ENCODE data around the gene SNX22. TPM values are rescaled to one million over a fixed set of nuclear protein-coding genes. Genes with fewer than 3 reads are reported as not detected.

Gene SNX22
- total and polyA plus RNA-seq, 4 donors: 2.2 to 37.4 (median 3.1) TPM

DNA sequence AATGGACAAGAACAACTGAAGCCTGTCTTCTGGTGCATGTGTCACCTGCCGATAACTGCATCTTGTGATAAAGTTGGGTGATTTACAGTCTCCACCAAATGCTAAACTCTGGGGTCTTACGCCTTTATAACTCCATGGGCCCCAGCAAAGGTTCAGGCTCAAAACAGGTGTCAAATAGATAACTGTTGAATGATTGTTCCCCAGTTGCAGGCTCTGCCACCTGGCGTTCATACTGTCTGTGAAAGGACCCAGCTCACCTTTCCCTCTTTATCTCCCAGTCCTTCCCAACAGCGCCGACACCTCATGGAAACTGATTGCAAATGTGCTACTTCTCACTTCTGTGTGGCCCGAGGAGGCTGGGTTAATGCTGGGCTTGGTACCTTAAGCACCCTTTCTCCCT lies 8.3 kb upstream of the SNX22 start:
- Histone ChIP-seq H3K9ac (ENCODE audit: low read depth in 1 of 2, low read length in 2 of 2) (no peak overlapping the region), H3K9me3 (ENCODE audit: control insufficient read depth in 4 of 4, low read length in 3 of 4) (no peaks in the 10 kb centered on the region), H3K27ac (ENCODE audit: low read depth in 1 of 2, low read length in 2 of 2) (no peak overlapping the region), H3K4me3 (ENCODE audit: low read depth in 1 of 3, low read length in 3 of 3) (no peak overlapping the region), H3K27me3 (ENCODE audit: control insufficient read depth in 4 of 4, insufficient read depth in 4 of 4, low read length in 3 of 4) (no peaks in the 10 kb centered on the region), H3K4me1 (ENCODE audit: control insufficient read depth in 4 of 4, insufficient read depth in 4 of 4, low read length in 3 of 4) (no peaks in the 10 kb centered on the region), H3K36me3 (ENCODE audit: control insufficient read depth in 4 of 4, insufficient read depth in 3 of 4, low read depth in 1 of 4, low read length in 3 of 4) (peaks cover 3 to 50% (median 19%) of the 10 kb centered on the region in 4 donors)
- no peak for DNase-seq (ENCODE audit: low spot score)
- TF ChIP-seq, protein P1, sequence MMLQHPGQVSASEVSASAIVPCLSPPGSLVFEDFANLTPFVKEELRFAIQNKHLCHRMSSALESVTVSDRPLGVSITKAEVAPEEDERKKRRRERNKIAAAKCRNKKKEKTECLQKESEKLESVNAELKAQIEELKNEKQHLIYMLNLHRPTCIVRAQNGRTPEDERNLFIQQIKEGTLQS (IDR thresholded peaks at IDR 0.05): no peak
- TF ChIP-seq RAD21 (IDR thresholded peaks at IDR 0.05) (no peak), RXRA (IDR thresholded peaks at IDR 0.05) (no peak), FOXA1 (IDR thresholded peaks at IDR 0.05) (no peak), SP1 (IDR thresholded peaks at IDR 0.05) (no peak), JUND (IDR thresholded peaks at IDR 0.05) (no peak), FOXA2 (IDR thresholded peaks at IDR 0.05) (no peak), ZBTB33 (IDR thresholded peaks at IDR 0.05) (no peak), HNF4A (conservative IDR thresholded peaks at IDR 0.05) (no peak), YY1 (IDR thresholded peaks at IDR 0.05) (no peak), EGR1 (IDR thresholded peaks at IDR 0.05; ENCODE audit: low read depth in 2 of 2) (no peak), HNF4G (IDR thresholded peaks at IDR 0.05) (no peak), TAF1 (conservative IDR thresholded peaks at IDR 0.05) (no peak), CTCF (IDR thresholded peaks at IDR 0.05; ENCODE audit: low read depth, low read length, missing input control) (no peak)
- TF ChIP-seq, protein P2, sequence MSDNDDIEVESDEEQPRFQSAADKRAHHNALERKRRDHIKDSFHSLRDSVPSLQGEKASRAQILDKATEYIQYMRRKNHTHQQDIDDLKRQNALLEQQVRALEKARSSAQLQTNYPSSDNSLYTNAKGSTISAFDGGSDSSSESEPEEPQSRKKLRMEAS (IDR thresholded peaks at IDR 0.05): no peak
- 93% methylated on average over 6 of the region's 6 CpGs for whole genome bisulfite sequencing

DNA sequence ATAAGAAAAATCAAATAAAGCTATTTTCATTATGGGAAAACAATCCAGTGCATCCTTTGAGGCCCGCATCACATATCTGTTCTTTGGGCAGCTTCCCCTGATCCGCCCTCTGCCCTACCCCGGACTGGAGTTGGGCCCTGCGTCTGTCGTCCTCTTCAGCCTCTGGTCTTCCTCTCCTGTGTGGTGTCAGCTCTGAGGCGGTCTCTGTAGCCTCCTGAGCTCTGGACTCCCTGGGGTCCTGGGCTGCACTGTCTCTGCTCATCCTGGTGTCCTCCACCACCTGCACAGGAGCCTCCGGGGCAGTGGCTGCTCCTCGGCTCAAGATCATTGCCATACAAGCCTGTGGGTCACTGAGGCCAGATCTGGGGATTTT lies 7.4 kb upstream of the SNX22 start:
- no peaks in the 10 kb centered on the region for H3K27me3 ChIP-seq (ENCODE audit: control insufficient read depth in 4 of 4, insufficient read depth in 4 of 4, low read length in 3 of 4)
- H3K9me3 ChIP-seq (ENCODE audit: control insufficient read depth in 4 of 4, low read length in 3 of 4): no peaks in the 10 kb centered on the region
- H3K9ac ChIP-seq (ENCODE audit: low read depth in 1 of 2, low read length in 2 of 2): no peak overlapping the region
- 85% methylated on average over 8 of the region's 8 CpGs for whole genome bisulfite sequencing
- no peak overlapping the region for H3K4me3 ChIP-seq (ENCODE audit: low read depth in 1 of 3, low read length in 3 of 3)
- peaks cover 0 to 43% (median 14%) of the 10 kb centered on the region in 4 donors for H3K36me3 ChIP-seq (ENCODE audit: control insufficient read depth in 4 of 4, insufficient read depth in 3 of 4, low read depth in 1 of 4, low read length in 3 of 4)
- DNase-seq (ENCODE audit: low spot score): no peak
- TF ChIP-seq HNF4A (conservative IDR thresholded peaks at IDR 0.05): no peak
- TF ChIP-seq, protein P2 (IDR thresholded peaks at IDR 0.05): no peak
- TF ChIP-seq, protein P3, sequence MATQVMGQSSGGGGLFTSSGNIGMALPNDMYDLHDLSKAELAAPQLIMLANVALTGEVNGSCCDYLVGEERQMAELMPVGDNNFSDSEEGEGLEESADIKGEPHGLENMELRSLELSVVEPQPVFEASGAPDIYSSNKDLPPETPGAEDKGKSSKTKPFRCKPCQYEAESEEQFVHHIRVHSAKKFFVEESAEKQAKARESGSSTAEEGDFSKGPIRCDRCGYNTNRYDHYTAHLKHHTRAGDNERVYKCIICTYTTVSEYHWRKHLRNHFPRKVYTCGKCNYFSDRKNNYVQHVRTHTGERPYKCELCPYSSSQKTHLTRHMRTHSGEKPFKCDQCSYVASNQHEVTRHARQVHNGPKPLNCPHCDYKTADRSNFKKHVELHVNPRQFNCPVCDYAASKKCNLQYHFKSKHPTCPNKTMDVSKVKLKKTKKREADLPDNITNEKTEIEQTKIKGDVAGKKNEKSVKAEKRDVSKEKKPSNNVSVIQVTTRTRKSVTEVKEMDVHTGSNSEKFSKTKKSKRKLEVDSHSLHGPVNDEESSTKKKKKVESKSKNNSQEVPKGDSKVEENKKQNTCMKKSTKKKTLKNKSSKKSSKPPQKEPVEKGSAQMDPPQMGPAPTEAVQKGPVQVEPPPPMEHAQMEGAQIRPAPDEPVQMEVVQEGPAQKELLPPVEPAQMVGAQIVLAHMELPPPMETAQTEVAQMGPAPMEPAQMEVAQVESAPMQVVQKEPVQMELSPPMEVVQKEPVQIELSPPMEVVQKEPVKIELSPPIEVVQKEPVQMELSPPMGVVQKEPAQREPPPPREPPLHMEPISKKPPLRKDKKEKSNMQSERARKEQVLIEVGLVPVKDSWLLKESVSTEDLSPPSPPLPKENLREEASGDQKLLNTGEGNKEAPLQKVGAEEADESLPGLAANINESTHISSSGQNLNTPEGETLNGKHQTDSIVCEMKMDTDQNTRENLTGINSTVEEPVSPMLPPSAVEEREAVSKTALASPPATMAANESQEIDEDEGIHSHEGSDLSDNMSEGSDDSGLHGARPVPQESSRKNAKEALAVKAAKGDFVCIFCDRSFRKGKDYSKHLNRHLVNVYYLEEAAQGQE (IDR thresholded peaks at IDR 0.05): no peak
- TF ChIP-seq FOXA2 (IDR thresholded peaks at IDR 0.05): no peak
- TF ChIP-seq CTCF (IDR thresholded peaks at IDR 0.05; ENCODE audit: low read depth, low read length, missing input control): no peak
- TF ChIP-seq JUND (IDR thresholded peaks at IDR 0.05): no peak
- no peak for TF ChIP-seq SP1 (IDR thresholded peaks at IDR 0.05)
- no peak for TF ChIP-seq EGR1 (IDR thresholded peaks at IDR 0.05; ENCODE audit: low read depth in 2 of 2)
- no peak for TF ChIP-seq RXRA (IDR thresholded peaks at IDR 0.05)
- no peak for TF ChIP-seq YY1 (IDR thresholded peaks at IDR 0.05)
- no peak for TF ChIP-seq TAF1 (conservative IDR thresholded peaks at IDR 0.05)
- TF ChIP-seq NR2F2 (IDR thresholded peaks at IDR 0.05): no peak
- TF ChIP-seq, protein P1 (IDR thresholded peaks at IDR 0.05): no peak
- no peak for TF ChIP-seq RAD21 (IDR thresholded peaks at IDR 0.05)
- no peak for TF ChIP-seq HNF4G (IDR thresholded peaks at IDR 0.05)
- no peak for TF ChIP-seq ZBTB33 (IDR thresholded peaks at IDR 0.05)
- TF ChIP-seq FOXA1 (IDR thresholded peaks at IDR 0.05): no peak
- TF ChIP-seq GABPA (IDR thresholded peaks at IDR 0.05 in 1 of 2, conservative IDR thresholded peaks at IDR 0.05 in 1 of 2): no peak
- H3K4me1 ChIP-seq (ENCODE audit: control insufficient read depth in 4 of 4, insufficient read depth in 4 of 4, low read length in 3 of 4): peaks cover 0 to 4% (median 0%) of the 10 kb centered on the region in 4 donors
- H3K27ac ChIP-seq (ENCODE audit: low read depth in 1 of 2, low read length in 2 of 2): no peak overlapping the region

Data from liver (tissue), 9 donors.